Activated T-helper 17 cell treated with anti-CD3 and anti-CD28 coated beads, Interleukin-2, amount 50 U/mL, for 72 hours (primary cell): ENCODE measurements around the gene IFIT1. TPM values are rescaled to one million over a fixed set of nuclear protein-coding genes. Genes with fewer than 3 reads are reported as not detected.
"Not testable (repeated sequence)": the region's sequence is repeated elsewhere in the genome, so short reads cannot be mapped to it uniquely, and the experiment has no call there.

ENCODE experiments used
- ATAC-seq: fragments of 150-1000 bp; cut with Tn5 transposase; replicated peaks from 2 replicates; pipeline ENCODE4 v1.10.0; 2021; ENCODE audit warnings: mild to moderate bottlenecking, moderate library complexity
- H3K27ac Mint-ChIP-seq: one replicate; pipeline ENCODE4 v1.8.0; 2022; ENCODE audit warnings: mixed read lengths
- H3K27me3 Mint-ChIP-seq: one replicate; pipeline ENCODE4 v1.8.0; 2022; ENCODE audit warnings: mixed read lengths
- H3K36me3 Mint-ChIP-seq: one replicate; pipeline ENCODE4 v1.8.0; 2022; ENCODE audit warnings: low read depth, mild to moderate bottlenecking, mixed read lengths
- H3K4me1 Mint-ChIP-seq: one replicate; pipeline ENCODE4 v1.8.0; 2022; ENCODE audit warnings: mixed read lengths
- H3K4me3 Mint-ChIP-seq: one replicate; pipeline ENCODE4 v1.8.0; 2022; ENCODE audit warnings: mild to moderate bottlenecking, mixed read lengths
- H3K9me3 Mint-ChIP-seq: one replicate; pipeline ENCODE4 v1.8.0; 2022; ENCODE audit warnings: mixed read lengths
- total RNA-seq, 2 donors: library from RNA; stranded (reverse); gene quantifications; one replicate each; pipeline ENCODE4 v1.2.3, GENCODE V29; 2022

IFIT1 gene
- total RNA-seq, 2 donors from 2014 or later = 0.58 to 0.84 TPM

DNA sequence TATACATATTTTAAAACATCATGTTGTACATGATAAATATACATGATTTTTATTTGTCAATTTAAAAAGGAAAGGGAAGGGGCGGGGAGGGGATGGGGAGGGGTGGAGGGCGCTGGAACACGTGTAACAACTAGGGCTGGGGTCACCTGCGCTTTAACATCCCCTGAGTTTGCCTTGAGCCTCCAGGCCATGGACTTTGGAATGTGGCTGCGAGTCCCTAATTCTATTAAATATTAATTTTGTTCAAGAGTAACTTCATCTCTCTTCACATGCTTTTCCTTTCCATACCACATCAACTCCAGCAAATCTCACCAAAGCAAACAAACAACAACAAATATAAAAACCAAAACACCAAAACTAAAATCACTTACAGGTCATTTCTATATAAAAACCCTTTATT is 32.6 kb downstream of the IFIT1 start:
- no peak overlapping the region for H3K27ac Mint-ChIP-seq
- H3K27me3 Mint-ChIP-seq = peaks cover 4% of the 10 kb centered on the region
- H3K4me1 Mint-ChIP-seq = peaks cover 4% of the 10 kb centered on the region
- no peak for ATAC-seq
- no peaks in the 10 kb centered on the region for H3K9me3 Mint-ChIP-seq
- H3K4me3 Mint-ChIP-seq = no peak overlapping the region
- peaks cover 15% of the 10 kb centered on the region for H3K36me3 Mint-ChIP-seq

DNA sequence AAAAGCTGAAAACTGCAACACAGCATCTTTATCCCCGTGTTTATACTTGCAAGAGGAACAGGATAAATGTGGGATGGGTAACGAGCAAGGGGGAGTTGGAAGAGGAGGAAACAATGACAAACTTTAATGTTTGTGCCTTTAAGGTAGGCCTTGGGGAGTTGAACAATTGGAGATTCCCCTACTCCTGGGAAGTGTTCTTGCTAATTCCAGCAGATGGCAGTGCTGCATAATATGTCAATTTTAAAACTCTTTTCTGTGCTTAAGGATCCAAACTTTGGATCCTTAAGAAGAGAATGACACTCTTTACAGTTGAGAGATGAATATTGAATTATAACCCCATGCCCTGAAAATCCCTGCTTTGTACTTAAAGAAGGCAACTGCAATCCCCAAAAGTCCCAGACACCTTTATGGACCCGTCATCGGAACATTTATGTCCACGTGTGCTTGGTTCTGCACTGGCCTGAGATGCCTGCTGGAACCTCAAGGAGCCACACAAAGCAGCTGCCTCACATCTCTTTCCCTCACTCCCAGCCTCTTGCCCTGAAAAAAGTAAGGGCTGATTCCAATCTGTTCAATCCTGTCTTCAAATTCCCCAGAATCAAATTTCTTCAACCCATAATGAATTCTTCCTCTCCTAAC is 33.9 kb downstream of the IFIT1 start:
- H3K27me3 Mint-ChIP-seq = peaks cover 4% of the 10 kb centered on the region
- H3K27ac Mint-ChIP-seq = no peak overlapping the region
- no peak overlapping the region for H3K4me3 Mint-ChIP-seq
- no peaks in the 10 kb centered on the region for H3K4me1 Mint-ChIP-seq
- peaks cover 2% of the 10 kb centered on the region for H3K36me3 Mint-ChIP-seq
- H3K9me3 Mint-ChIP-seq = no peaks in the 10 kb centered on the region
- peak; percentile 53 for ATAC-seq

DNA sequence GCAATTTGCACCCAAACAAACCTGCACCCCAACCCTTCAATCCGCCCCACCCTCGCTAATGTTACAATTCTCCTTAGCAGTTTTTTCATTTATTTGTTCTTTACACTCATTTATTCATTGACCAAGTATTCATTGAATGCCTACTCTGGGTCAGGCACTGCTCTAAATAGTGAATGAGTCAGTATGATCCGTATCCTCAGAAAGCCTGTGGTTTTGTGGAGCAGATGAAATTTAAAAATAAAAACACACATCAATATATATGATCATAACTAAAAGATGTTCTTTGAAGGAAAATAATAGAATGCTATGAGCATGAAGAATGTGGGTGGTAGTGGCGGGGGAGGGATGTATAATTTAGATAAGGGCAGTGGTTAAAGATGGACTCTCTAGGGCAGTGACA is 35.2 kb downstream of the IFIT1 start:
- Mint-ChIP-seq H3K36me3 (no peaks in the 10 kb centered on the region), H3K27me3 (peaks cover 4% of the 10 kb centered on the region), H3K27ac (no peak overlapping the region), H3K4me3 (no peak overlapping the region), H3K4me1 (no peaks in the 10 kb centered on the region), H3K9me3 (no peaks in the 10 kb centered on the region)
- no peak for ATAC-seq

DNA sequence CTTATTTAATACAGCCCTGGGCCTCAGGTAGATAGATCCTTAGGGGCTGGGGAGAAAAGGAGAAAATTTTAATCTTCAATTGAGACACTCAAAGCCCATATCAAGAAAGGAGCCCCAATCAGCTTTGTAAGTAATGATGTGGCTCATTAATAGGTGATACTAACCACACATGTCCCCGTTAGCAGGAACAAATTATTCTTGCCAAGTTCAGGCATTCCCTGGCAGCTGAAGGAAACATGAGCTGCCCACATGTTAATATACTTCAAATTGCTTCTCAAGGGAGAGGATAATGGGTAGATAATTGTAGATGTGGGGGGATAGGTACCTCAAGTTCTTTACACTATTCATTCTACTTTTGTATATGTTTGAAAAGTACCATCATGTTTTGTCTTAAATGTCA is 36.5 kb downstream of the IFIT1 start:
- peaks cover 4% of the 10 kb centered on the region for H3K27me3 Mint-ChIP-seq
- no peak overlapping the region for H3K27ac Mint-ChIP-seq
- H3K4me1 Mint-ChIP-seq = no peaks in the 10 kb centered on the region
- H3K9me3 Mint-ChIP-seq = no peaks in the 10 kb centered on the region
- no peak overlapping the region for H3K4me3 Mint-ChIP-seq
- ATAC-seq = no peak
- no peaks in the 10 kb centered on the region for H3K36me3 Mint-ChIP-seq

DNA sequence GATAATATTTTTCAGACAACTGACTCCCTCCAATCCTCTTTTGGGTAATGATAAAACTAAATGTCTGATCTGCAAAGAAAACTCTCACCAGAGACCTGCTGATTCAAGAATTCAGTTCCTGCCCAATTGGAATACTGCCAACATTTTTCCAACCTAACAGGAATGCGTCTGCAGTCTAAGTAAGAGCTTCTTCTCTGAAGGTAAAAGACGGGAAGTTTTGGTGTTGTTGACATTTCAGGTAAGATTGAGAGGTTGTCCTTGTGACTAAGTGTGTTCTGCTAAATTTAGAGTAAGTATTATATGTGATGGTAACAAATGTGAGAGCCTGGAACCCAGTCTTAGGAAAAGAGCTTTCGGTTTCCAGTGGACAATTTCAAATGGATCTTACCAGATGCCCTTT is 39.6 kb downstream of the IFIT1 start:
- Mint-ChIP-seq H3K9me3 (no peaks in the 10 kb centered on the region), H3K4me1 (no peaks in the 10 kb centered on the region), H3K36me3 (no peaks in the 10 kb centered on the region), H3K27ac (no peak overlapping the region), H3K4me3 (no peak overlapping the region), H3K27me3 (peaks cover 25% of the 10 kb centered on the region)
- no peak for ATAC-seq

DNA sequence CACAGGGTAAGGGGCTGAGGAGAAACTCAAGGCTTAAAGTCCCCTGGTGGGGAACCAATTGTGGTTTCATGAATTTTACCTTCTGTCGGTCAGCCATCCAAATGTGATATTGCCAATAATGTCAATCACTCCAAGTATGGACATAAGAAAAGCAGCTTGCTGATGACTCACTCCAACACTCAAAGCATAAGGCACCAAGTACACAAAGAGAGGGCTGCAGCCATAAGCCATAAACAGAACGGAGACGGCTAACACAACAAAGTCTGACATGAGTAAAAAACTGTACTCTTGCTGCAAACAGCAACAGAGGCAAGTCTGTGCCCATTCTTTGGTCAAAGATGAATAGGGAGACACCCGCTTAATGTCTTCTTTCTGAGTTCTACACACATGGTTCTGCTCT is 46.1 kb downstream of the IFIT1 start:
- H3K36me3 Mint-ChIP-seq = no peaks in the 10 kb centered on the region
- no peaks in the 10 kb centered on the region for H3K4me1 Mint-ChIP-seq
- H3K9me3 Mint-ChIP-seq = peaks cover 3% of the 10 kb centered on the region
- no peak overlapping the region for H3K4me3 Mint-ChIP-seq
- no peak for ATAC-seq
- peaks cover 32% of the 10 kb centered on the region for H3K27me3 Mint-ChIP-seq
- no peak overlapping the region for H3K27ac Mint-ChIP-seq

DNA sequence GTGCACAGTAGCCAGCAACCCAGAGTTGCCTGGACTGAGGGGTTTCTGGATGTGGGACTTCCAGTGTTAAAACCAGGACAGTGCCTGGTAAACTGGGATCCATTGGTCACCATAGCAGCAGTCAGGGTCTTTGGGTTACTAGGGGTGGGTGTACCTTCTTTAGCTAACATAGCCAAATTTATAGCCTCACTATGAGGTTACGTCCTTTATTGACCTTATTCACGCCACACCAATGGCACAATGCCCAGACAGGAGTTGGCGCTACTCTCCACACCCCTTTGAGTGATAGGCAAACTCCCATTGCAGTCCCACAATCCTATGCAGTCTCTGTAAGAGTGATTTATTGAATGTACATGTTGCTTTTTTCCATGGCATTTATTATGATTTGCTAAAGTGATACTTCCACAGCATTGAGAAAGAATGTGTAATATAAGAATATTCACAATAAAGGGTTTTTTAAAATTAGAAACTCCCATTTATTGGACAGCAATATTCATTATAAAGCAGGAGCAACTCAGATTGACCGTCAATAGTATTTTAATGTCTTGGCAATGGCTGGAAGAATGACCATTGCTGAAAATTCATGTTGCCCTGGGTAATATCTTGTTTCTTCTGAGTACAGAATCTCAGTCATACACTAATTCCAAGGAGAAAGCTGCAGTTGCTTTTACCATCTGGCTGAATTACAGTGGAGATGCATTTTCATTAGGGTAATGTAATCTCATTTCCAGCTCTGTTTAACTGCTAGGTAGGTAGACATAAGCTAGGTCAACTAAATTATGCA is 48.0 kb downstream of the IFIT1 start:
- peaks cover 21% of the 10 kb centered on the region for H3K27me3 Mint-ChIP-seq
- no peak overlapping the region for H3K4me3 Mint-ChIP-seq
- H3K36me3 Mint-ChIP-seq = no peaks in the 10 kb centered on the region
- no peaks in the 10 kb centered on the region for H3K4me1 Mint-ChIP-seq
- H3K27ac Mint-ChIP-seq = no peak overlapping the region
- no peak for ATAC-seq
- H3K9me3 Mint-ChIP-seq = peaks cover 3% of the 10 kb centered on the region

DNA sequence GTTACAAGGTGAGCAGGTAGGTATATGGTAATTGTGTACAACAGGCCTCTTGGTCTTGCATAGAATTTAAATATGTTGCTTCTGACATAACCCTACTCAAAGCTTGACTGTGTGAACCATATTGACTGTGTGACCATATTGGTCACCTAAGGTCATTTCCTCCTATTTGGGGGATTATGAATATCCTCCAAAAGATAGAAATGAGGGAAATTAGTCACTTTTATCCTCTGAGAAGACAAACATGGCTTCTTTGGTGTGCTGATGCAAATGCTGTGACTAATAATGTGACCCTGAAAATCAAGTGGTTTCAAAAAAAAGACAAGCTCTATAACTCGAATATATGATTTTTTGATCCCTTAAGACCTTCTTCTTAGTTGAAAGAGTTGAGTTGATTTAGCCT is 49.9 kb downstream of the IFIT1 start:
- Mint-ChIP-seq H3K4me3 (no peak overlapping the region), H3K9me3 (peaks cover 6% of the 10 kb centered on the region), H3K27ac (no peak overlapping the region), H3K4me1 (no peaks in the 10 kb centered on the region), H3K36me3 (no peaks in the 10 kb centered on the region), H3K27me3 (peaks cover 10% of the 10 kb centered on the region)
- ATAC-seq = peak; percentile 29

DNA sequence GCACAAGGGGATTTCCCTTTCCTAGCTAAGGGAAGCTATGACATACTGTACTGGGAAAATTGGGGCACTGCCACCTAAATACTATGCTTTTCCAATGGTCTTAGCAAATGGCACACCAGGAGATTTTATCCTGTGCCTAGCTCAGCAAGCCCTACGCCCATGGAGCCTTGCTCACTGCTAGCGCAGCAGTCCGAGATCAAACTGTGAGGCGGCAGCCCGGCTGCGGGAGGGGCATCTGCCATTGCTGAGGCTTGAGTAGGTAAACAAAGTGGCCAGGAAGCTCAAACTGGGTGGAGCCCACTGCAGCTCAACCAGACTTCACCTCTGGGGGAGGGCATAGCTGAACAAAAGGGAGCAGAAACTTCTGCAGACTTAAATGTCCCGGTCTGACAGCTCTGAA is 52.4 kb downstream of the IFIT1 start:
- not testable (repeated sequence) for ATAC-seq, H3K27ac Mint-ChIP-seq, H3K4me3 Mint-ChIP-seq, H3K4me1 Mint-ChIP-seq, H3K27me3 Mint-ChIP-seq, H3K9me3 Mint-ChIP-seq, H3K36me3 Mint-ChIP-seq

DNA sequence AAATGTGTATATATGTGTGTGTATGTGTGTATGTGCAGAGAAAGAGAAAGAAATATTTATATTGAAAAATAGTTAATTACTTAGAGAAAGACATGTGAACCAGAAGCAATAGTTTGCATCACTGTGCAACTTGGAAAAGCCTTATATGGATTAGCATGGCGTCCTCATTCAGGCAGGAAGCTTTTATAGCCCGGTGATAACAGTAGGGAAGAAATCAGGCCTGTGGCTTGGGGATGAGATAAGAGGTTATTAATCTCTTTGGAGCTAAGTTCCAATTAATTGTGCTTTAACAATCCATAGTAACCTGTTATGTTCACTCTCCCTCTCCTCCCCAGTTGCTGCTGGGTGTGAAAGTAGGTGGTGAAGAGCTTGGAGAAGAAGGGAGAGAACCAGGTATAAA is 58.5 kb downstream of the IFIT1 start:
- ATAC-seq = no peak
- Mint-ChIP-seq H3K36me3 (no peaks in the 10 kb centered on the region), H3K4me1 (no peaks in the 10 kb centered on the region), H3K9me3 (no peaks in the 10 kb centered on the region), H3K27ac (no peak overlapping the region), H3K27me3 (no peaks in the 10 kb centered on the region), H3K4me3 (no peak overlapping the region)

DNA sequence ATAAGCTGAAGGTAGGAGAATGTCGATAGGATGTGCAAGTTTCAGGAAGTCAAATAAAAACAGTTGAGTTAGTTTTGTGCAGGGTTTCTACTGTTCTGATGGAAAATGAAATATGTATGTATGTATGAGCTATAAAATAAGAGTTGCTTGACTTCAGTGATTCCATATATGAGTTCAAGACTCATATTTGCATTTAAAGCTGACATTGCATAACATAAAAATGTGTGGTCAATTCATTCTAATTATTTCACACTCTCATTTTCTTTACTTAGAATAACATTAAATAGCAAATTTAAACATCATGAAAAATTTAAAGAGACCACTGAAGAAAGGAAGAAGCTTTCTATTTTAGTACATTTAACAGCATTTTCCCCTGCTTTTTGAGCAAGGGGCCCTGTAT is 59.8 kb downstream of the IFIT1 start:
- H3K9me3 Mint-ChIP-seq = no peaks in the 10 kb centered on the region
- H3K27ac Mint-ChIP-seq = no peak overlapping the region
- no peaks in the 10 kb centered on the region for H3K4me1 Mint-ChIP-seq
- H3K36me3 Mint-ChIP-seq = no peaks in the 10 kb centered on the region
- peaks cover 4% of the 10 kb centered on the region for H3K27me3 Mint-ChIP-seq
- H3K4me3 Mint-ChIP-seq = no peak overlapping the region
- ATAC-seq = no peak

DNA sequence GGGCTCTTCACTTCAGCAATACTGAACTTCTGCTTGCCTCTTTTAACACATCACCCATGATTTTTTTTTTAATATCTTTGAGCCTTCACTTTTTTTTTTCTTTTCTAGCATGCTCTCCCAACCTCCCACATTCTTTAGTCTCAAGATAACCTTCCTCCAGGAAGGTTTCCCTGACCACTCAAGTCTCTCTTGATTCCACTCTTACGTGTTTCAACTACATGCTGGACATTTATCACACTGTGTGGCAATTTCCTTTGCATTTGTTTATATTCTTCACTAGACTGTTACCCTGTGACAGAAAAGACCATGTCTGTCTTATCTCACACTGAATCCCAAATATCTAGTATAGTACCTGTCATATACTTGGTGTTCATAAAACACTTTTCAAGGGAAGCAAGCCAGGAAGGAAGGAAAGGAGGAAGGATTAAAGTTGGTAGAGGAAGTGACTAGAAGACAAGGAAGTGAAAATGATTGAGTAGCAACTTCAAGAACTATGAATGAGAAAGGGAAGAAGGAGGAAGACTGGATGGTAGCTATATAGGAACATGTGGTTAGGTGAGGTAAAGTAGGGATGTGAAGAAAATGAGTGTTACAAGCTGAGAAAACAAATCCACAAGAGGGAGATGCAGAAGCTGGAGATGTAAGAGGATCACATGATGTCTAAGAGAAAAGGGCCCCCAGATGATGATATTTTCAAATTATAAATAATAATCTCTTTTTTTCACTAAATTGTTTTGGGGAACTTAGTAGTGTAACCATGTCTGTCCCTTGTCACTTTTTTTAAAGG is 62.3 kb downstream of the IFIT1 start:
- Mint-ChIP-seq H3K36me3 (no peaks in the 10 kb centered on the region), H3K27ac (no peak overlapping the region), H3K4me3 (no peak overlapping the region), H3K27me3 (peaks cover 6% of the 10 kb centered on the region), H3K4me1 (no peaks in the 10 kb centered on the region), H3K9me3 (no peaks in the 10 kb centered on the region)
- no peak for ATAC-seq
